GM18517 (cell line): ENCODE measurements around the gene SLC7A5.
"Not testable (repeated sequence)": the region's sequence is repeated elsewhere in the genome, so short reads cannot be mapped to it uniquely, and the experiment has no call there.

ENCODE experiments used
- ATAC-seq: cut with Tn5 transposase; IDR thresholded peaks from one replicate; pipeline ENCODE4 v1.9.1; 2021; ENCODE audit warnings: mild to moderate bottlenecking, moderate library complexity; ENCODE audit not compliant: unreplicated experiment

Gene SLC7A5

DNA sequence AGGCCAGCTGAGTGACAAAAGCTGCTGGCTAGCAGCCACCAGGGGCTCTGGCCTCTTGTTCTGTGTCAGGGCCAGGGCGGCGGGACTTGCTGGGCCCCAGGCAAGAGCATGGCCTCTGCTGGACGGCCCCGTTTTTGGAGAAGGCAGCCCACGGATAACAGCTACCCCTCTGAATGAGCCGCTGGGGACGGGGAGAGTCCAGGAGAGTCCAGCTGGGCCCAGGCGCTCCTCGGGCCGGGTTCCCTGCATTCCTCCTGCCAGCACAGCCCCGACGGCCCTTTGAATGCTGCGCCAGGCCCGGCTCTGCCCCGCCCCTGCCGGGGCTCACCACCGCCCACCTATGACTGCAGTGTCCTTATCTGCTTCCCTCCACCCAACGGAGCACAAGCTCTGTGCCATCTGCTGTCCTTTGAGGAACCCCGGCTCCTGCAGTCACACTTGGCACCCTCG, 33.4 kb downstream of the SLC7A5 start:
- ATAC-seq: no peak

DNA sequence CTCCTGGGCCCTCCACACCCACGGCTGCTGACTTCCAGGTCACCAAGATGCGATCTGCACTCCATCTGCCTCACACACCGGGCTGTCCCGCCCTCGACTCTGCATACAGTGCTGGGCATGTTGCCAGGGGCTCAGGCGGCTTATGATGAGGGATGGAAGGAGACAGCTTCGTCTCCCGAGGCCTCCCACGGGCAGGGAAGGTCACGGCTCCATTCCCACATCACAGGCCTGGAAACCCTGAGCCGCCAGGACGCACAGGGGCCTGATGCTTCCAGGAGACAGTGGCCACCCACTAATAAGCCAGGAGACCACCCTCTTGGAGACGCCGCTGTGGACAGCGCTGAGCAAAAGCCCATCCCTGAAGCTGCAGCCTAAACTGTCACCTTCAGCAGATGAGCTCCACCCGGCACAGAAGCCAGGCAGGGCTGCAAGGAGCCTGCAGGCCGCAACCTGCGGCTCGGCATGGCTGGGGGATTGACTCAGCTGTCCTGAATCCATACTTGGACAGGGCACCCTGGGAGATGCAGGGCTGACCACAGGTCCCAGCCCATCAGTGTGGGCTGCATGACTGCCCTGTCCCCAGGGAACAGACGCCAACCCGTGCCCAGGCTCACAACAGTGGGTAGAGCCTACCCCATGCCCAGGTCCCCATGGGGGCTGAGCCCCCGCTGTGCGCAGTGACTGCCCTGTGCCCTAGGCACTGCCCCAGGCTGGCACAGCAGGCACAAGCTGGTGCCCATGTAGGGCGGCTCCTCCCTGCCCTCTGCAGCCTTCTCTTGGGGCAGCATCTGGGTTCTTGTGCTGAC, 34.4 kb downstream of the SLC7A5 start:
- no peak for ATAC-seq

DNA sequence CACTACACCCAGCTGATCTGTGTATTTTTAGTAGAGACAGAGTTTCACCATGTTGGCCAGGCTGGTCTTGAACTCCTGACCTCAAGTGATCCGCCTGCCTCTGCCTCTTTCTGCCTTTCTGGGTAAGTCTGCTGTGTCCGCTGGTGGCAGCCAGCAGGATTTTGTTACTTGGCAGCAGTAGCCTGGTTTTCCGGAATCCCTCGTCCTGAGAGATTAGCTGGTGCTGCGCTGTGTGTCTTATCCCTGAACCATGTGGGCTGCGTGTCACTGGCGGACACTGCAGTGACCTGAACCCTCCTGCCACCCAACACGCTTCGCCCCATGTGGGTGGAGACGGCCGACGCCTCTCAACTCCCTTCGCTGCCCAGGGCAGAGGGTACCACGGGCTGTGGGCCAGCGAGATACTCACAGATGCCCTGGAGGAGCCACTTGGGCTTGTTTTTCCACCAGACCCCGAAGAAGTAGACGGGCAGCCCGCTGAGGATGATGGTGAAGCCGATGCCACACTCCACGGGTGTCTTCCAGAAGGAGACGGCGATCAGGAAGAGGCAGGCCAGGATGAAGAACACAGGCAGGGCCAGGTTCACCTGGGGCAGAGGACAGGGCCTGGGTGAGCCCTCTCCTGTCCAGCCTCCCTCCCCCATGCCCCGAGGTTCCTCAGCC, 35.2 kb downstream of the SLC7A5 start:
- ATAC-seq: no peak

DNA sequence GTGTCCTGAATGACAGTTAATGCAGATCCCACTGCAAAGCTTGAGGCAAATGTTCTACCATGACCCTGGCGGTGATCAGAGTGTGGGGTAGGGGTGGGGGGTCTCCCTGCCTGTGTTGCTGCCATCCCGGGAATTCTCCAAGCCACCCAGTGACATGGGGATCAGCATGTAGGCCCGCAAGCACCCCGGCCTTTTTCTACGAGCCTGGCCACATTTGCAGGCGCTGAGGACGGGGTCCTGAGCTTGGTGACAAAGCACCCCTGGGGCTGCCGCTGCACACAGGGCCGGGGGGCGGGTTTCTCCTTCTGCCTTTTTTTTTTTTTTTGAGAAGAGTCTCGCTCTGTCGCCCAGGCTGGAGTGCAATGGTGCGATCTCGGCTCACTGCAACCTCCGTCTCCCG, 35.8 kb downstream of the SLC7A5 start:
- ATAC-seq: no peak

DNA sequence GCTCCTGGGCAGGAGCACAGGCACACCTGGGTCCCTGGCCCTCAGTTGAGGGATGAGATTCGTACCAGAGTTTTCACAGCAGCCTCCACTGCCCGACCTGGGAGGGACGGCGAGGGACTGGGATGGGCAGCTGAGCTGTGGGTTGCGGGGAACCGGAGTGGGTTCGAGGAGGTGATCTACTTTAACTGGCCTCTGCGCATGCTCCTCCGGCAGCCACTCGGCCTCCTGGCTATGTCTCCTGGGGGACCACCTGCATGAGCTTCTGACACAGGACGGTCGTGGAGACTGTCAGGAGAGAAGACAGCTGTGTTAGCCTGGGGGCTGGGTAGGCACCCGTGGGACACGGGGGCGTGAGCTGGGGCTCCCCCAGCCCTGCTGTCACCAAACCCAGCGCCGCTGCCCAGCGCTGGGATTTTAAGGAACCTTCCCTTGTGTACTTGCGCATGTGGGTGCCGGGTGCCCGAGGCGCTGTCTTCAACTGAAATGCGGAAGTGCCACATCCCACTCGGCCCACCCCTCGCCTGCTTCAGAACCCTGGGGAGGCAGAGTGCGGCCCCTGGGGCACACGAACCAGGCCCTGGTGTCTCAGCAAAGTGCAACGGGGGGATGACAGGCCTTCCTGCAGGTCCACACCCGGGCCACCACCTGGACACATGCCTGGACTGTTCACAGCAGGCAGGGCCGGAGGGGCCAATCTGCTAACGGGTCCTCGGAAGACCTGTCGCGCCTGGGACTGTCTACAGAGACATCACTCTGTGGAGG, 36.4 kb downstream of the SLC7A5 start:
- no peak for ATAC-seq

DNA sequence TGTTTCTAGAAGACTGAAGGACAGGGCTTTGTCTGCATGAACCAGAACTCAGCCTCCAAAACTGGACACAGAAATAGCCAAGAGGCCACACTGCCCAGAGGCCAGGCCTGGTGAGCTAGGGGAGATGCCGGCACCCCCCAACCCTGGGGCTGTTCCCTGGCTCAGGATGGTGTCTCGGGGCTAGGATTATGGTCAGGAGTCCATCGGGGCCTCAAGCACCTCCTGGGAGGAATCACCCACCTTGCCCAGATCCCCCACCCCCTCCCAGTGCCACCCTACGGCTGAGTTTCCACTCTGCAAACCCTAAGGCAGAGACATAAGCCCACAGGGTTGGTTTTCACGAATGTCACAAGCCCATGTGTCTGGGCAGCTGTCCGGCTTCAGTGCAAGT, 37.2 kb downstream of the SLC7A5 start:
- ATAC-seq: no peak

DNA sequence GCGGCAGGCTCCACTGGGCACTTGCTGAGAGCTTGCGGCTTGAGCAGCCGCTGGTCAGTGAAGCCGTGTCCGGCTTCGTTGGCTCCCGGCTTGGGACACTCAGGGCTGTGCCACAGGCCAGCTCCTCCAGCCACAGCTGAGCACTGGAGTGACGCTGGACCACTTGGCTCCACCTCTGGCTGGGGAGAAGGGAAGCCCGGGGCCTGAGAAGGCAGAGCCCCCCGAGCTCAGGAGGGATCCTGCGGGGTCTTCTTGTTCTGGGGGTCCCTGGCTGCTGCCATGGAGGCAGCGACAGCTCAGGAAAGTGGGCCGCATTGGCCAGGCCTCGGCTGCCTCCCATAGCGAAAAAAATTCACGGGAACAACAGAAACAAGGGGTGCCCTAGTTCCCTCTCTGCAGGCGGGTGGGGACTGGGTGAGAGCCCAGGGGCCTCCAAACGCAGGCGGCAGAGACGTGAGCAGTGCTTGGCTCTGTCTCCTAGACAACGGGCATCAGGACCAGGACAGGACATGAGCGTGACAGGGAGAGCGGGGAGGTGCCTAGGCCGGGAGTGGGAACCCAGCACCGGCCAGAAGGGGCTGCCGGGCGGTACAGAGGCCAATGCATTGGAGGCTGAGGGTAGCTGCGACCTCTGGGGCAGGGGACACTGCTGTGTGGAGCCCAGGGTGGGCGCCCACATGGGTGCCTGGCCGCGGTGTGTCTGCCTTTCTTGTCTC, 37.7 kb downstream of the SLC7A5 start:
- ATAC-seq: no peak

DNA sequence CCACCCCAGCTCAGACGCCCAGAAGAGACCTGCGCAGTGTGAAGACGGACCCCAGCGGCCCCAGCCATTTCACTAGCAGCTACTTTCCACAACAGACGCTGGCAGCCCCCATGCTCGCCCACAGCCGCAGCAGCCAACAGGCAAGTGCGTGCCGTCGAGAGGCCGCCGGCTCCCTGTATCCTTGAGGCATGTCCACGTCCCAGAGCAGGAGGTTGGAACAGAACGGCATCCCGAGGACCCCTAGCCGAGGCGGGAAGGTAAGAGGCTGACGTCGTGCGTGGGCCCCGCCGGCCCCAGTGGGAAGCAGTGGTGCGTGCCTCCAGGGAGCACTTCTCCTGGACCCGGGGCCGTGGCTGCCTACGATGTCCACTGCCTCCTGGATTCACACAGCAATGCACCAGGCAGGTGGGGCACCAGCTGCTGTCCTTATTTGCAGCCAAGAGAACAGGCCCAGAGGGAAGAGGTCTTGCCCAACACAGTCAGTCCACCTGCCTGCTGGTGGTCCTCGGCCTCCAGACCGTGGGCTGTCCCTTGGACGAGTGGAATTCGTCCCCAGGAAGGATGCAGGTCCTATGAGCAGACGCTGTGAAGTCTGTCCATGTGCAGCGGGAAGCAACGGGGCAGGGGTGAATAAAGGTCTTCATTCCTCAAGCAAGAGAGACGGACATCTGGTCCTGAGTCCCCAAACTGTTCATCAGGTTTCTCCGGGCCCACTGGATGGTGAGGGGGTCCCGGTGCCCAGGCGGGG, 38.5 kb downstream of the SLC7A5 start:
- no peak for ATAC-seq

DNA sequence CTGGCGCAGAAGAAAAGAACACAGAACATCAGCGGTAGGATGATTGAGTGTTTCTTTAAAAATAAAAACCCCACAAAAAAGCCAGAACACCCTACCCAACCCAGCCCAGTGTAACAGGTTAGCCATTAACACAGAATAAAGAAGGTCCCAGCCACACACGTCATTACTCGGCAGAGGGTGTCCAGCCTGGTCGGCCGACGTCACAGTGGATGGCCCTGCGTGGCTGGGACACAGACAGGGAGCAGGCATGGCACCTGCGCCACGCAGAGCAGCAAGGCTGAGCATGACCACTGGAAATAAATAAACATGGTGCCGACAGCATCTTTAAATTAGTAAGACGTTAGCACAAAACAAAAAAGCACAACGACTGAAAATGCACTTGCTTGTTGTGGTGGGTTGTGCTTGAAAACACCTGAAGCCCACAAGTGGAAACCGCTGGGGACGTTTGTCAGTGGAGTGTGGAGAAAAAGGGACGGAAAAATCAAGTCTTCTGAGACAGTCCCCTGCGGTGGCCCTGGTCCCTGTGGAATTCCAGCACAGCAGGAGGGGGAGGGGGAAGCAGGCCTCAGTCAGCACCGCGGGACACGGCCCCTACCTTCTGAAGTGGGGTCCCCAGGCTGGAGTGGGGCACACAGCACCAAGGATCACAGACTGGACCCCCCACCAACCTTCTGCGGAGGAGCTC, 39.2 kb downstream of the SLC7A5 start:
- no peak for ATAC-seq

DNA sequence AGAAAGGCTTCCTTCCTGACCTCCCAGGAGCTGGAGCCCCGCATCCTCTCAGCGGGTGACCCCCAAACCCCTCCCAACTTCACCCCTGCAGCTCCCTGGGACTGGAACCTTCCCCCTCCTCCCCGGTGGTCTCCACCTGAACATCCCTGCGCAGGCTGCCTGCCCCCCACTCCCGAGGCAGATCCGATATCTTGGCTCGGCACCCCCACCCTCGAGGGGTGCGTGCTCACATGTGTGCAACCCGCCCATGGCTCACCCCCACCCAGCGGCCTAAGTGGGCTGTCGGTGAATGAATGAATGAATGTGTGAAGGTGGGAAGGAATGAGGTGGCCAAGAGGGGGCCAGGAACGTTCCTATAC, 39.7 kb downstream of the SLC7A5 start:
- ATAC-seq: no peak

DNA sequence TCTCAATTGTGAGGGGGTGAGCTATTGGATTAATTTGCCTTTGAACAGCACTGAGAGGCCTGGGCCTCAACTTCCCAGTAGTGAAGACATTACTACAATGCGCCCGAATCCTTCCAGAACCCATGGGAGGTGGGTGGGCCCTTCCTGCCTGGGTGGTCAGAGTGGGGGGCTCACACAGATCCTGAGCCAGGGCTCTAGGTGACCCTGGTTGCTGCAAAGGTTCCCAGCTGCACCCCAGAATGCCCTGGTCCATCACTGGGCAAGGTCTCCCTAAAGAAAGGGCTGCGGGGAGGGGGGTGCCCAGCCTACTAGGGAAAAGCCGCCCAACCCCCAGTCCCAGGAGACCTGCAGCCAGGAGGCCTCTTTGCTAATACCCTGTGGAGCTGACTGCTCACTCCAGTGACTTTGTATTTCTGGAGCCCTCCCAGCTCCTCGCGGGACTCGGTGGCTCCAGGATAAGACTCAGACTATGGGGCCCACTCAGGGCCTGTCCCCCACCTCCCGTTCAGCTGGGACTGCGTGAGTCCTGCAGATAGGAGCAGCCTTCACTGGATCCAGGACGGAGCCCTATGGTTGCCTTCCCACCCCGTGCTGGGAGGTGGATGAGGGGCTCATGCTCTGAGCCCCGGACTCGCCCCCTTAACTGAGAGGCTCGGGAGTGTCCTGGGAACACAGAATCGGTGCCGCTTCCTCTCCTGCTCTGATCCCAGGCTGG, 40.2 kb downstream of the SLC7A5 start:
- ATAC-seq: no peak

DNA sequence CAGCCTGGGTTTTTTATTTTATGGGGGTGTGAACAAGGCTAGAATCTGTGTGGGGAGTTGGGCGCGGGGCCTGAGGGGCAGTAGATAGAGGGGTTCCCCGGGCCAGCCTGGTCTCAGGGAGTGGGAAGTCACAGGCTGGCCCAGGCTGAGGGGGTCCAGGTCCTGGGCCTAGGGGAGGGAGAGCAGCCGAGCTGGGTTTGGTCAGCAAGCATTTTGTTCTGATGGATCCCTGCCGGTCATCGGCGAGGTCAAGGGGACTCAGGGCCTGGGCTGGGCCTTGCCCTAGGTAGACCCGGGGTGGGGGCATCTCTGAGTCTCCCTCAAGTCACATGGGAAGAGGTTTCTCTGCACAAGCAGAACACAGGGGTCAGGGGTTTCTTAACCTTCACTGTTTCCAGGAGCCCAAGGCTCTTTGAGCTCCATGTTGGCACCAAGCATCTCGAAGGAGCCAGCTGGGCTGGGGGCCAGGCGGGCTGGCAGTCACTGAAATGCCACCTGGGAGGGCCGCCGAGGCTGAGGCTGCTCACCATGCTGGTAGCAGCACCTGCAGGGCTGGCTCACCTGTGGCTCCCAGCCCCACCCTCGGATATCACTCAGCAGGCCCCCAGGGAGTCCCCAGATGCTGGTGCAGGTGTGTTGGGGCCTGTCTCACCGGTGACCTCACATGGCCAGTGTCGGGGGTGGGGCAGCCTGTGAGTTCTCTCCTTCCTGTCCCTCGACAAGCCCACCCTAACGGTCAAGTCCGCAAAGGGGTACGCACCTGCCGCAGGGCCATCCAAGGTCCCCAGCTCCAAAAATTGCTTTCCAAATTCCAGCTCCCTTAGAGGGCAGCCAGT, 41.0 kb downstream of the SLC7A5 start:
- no peak for ATAC-seq

DNA sequence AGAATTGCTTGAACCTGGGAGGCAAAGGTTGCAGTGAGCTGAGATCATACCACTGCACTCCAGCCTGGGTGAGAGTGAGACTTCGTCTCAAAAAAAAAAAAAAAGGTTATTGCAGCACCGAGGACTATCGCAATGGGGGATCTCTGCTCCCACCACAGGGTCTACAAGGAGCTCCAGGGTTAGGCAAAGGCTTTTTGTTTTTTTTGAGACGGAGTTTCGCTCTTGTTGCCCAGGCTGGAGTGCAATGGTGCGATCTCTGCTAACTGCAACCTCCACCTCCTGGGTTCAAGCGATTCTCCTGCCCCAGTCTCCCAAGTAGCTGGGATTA, 41.8 kb downstream of the SLC7A5 start:
- not testable (repeated sequence) for ATAC-seq

DNA sequence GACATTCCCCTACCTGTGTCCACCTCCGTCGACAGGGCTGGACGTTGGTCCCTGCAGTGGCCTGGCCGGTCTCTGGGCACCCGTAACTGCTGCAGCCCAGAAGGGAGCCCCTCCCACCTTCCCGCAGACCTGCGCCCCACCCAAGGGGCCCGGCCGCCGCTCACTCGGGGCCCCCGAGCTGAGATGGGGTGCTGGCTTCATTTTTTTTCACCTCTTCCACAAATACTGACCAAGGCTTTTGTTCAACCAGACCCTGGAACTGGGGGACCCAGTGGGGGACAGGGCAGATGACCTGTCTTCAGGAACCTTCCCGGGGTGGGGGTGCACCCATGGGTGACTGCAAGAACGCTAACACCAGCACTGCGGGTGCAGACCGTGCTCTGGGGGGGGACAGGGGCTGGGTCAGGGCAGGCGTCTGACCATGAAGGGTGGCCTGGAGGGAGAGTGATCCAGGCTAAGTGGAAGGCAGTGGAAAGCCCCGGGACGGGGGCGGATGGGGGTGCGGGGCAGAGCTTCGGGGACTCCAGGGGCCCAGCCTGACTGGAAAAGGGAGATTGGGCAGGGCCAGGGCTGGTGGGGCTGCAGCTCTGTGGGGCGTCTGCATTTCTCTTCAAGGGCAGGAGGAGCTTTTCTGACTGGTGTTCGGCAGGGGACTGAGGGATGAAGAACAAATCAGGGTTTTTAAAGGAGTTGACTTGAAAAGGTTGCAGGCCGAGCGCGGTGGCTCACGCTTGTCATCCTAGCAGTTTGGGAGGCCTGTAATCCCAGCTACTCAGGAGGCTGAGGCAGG, 42.3 kb downstream of the SLC7A5 start:
- ATAC-seq: no peak

DNA sequence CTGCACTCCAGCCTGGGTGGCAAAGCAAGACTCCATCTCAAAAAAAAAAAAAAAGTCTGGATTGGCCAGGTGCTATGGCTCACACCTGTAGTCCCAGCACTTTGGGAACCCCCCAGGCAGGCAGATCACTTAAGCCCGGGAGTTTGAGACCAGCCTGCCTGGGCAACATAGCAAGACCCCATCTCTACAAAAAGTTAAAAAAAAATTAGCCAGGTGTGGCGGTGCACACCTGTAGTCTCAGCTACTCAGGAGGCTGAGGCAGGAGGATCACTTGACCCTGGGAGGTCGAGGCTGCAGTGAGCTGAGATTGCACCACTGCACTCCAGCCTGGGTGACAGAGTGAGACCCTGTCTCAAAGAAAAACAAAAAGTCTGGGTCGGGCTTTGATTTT, 42.9 kb downstream of the SLC7A5 start:
- ATAC-seq: not testable (repeated sequence)

DNA sequence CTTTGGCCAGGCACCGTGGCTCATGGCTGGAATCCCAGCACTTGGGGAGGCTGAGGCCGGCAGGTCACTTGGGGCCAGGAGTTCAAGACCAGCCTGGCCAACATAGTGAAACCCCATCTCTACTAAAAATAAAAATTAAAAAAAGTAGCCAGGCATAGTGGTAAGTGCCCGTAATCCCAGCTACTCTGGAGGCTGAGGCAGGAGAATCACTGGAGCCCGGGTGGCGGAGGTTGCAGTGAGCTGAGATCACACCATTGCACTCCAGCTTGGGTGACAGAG, 43.5 kb downstream of the SLC7A5 start:
- not testable (repeated sequence) for ATAC-seq

DNA sequence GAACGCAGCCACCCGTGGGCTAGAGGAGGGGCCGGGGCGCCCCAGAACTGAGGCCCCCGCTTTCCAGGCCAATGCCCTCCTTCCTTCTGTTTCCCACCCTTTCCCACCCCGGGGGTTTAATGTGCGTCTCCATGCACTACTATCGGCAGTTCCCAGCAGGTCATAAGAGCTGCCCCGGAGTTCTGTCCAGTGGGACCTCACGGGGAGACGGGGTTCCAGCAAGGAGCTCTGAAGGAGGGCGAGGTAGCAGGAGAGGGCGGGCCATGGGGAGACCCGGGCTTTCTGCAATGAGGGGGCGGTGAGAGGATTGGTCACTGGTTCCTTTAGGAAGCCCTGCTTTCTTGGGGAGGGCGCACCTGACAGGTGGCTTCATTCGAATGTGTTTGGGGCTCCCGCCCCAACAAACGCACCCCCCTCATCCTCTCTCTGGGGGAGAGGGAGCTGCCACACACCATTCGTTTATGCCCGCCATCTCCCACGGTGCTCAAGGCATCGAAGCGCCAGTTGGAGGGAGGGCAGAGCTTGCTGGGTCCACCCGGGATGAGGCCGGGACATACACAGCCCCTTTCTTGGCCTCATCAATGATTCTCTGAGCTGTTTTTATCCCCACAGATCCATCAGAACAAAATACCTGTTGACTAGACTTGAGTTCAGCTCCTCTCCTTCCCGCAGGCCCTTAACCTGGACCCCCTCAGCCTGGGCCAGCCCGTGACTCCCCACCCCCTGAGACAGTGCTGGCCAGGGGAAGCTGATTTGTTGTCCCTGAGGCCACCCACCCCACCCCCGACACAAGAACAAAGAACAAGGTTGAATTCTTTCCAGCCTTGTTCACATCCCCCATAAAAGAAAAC, 44.1 kb downstream of the SLC7A5 start:
- no peak for ATAC-seq
